H1 (cell line): ENCODE data around the gene RNF13. TPM values are rescaled to one million over a fixed set of nuclear protein-coding genes. Genes with fewer than 3 reads are reported as not detected.

Source experiments
- CTCF ChIA-PET: fragments of 300-600 bp; sonication (Branson Sonifier 250); formaldehyde crosslinking; loops from one replicate; lab custom pipeline; 2021; ENCODE audit not compliant: partially characterized antibody; lab: Charles Lee
- POLR2A ChIA-PET: fragments of 300-600 bp; sonication (Branson Sonifier 250); formaldehyde crosslinking; loops from one replicate; lab custom pipeline; 2021; ENCODE audit warnings: inconsistent platforms; ENCODE audit not compliant: partially characterized antibody; lab: Charles Lee
- DNase-seq, 2 experiments: peaks; one replicate each; pipeline versions ENCODE4 v3.0.0 to v3.0.0-alpha.2; 2010 to 2022; ENCODE audit warnings: low spot score in 2 of 2, low read depth in 1 of 2, mixed read lengths in 1 of 2
- FAIRE-seq: peaks from 2 replicates; lab custom pipeline; 2011; peaks lifted over from hg19 to GRCh38; lab: Jason Lieb, UNC
- H2AFZ ChIP-seq: 2 replicates; pipeline ENCODE4 v1.8.1; 2012; ENCODE audit warnings: low read length, inconsistent platforms
- H2AK5ac ChIP-seq: 2 replicates; pipeline ENCODE4 v1.6.1; 2013; ENCODE audit warnings: low read depth, low read length
- H2BK120ac ChIP-seq: replicated peaks from 2 replicates; pipeline ENCODE3; 2013; ENCODE audit warnings: low read depth, low read length, inconsistent platforms
- H2BK12ac ChIP-seq: 2 replicates; pipeline ENCODE4 v1.6.1; 2013; ENCODE audit warnings: low read depth, low read length
- H2BK15ac ChIP-seq: 2 replicates; pipeline ENCODE4 v1.6.1; 2013; ENCODE audit warnings: low read length
- H2BK20ac ChIP-seq: 2 replicates; pipeline ENCODE4 v1.6.1; 2013; ENCODE audit warnings: low read length
- H2BK5ac ChIP-seq: 2 replicates; pipeline ENCODE4 v1.6.1; 2013; ENCODE audit warnings: low read depth, low read length
- H3K14ac ChIP-seq: 2 replicates; pipeline ENCODE4 v1.6.1; 2013; ENCODE audit warnings: inconsistent platforms; ENCODE audit not compliant: insufficient read length
- H3K18ac ChIP-seq: 2 replicates; pipeline ENCODE4 v1.6.1; 2013; ENCODE audit warnings: low read length; ENCODE audit errors: extremely low read depth
- H3K23ac ChIP-seq: 2 replicates; pipeline ENCODE4 v1.6.1; 2013; ENCODE audit warnings: inconsistent platforms; ENCODE audit not compliant: insufficient read length
- H3K23me2 ChIP-seq: 2 replicates; pipeline ENCODE4 v1.6.1; 2013; ENCODE audit warnings: low read depth, low read length
- H3K27ac ChIP-seq: 2 replicates; pipeline ENCODE4 v1.6.1; 2011; ENCODE audit warnings: low read depth, low read length, inconsistent platforms
- H3K27me3 ChIP-seq, 4 experiments: replicated peaks in 1 of 4; 1 replicate in 1 of 4; 2 replicates in 3 of 4; pipeline versions ENCODE4 v1.6.1 to v1.8.1; 2011 to 2013; ENCODE audit warnings: low read length in 3 of 4, mild to moderate bottlenecking in 3 of 4, inconsistent platforms in 2 of 4, mixed read lengths in 2 of 4, moderate library complexity in 1 of 4; ENCODE audit not compliant: control insufficient read depth in 3 of 4, insufficient read depth in 3 of 4; ENCODE audit errors: extremely low read depth in 1 of 4
- H3K36me3 ChIP-seq, 4 experiments: 2 replicates each; pipeline versions ENCODE4 v1.6.1 to v1.8.1; 2011 to 2013; ENCODE audit warnings: mild to moderate bottlenecking in 4 of 4, low read length in 3 of 4, moderate library complexity in 2 of 4, control low read depth in 1 of 4, inconsistent platforms in 1 of 4; ENCODE audit not compliant: insufficient read depth in 4 of 4, control insufficient read depth in 2 of 4
- H3K4ac ChIP-seq: replicated peaks from 2 replicates; pipeline ENCODE3; 2013; ENCODE audit warnings: low read length, low read depth, mixed read lengths, inconsistent platforms; ENCODE audit not compliant: insufficient read length
- H3K4me1 ChIP-seq, 4 experiments: replicated peaks in 1 of 4; 1 replicate in 1 of 4; 2 replicates in 3 of 4; pipeline versions ENCODE4 v1.6.1 to v1.8.1; 2011 to 2013; ENCODE audit warnings: low read length in 3 of 4, inconsistent platforms in 2 of 4, mixed read lengths in 1 of 4; ENCODE audit not compliant: insufficient read depth in 4 of 4, control insufficient read depth in 3 of 4
- H3K4me2 ChIP-seq, 2 experiments: 2 replicates each; pipeline versions ENCODE4 v1.6.1 to v1.8.1; 2011 to 2013; ENCODE audit warnings: low read depth in 2 of 2, low read length in 2 of 2, control low read depth in 1 of 2, inconsistent platforms in 1 of 2, mild to moderate bottlenecking in 1 of 2; ENCODE audit not compliant: insufficient read depth in 1 of 2
- H3K4me3 ChIP-seq, 4 experiments: fragments of 200-600, 300-600 bp in 1 of 4; sonication (generic), shearing (Covaris generic), sonication (Bioruptor Twin) in 1 of 4; 2 replicates each; pipeline versions ENCODE4 v1.5.1 to v1.8.1; 2011 to 2016; ENCODE audit warnings: low read length in 4 of 4, low read depth in 3 of 4, control low read depth in 2 of 4, inconsistent platforms in 2 of 4, mild to moderate bottlenecking in 2 of 4, mixed read lengths in 1 of 4, moderate library complexity in 1 of 4; ENCODE audit not compliant: insufficient read depth in 2 of 4; ENCODE audit errors: extremely low read depth in 1 of 4
- H3K56ac ChIP-seq: replicated peaks from 2 replicates; pipeline ENCODE3; 2013; ENCODE audit warnings: low read depth, mild to moderate bottlenecking, mixed read lengths, low read length, inconsistent platforms; ENCODE audit not compliant: insufficient read length
- H3K79me1 ChIP-seq: 2 replicates; pipeline ENCODE4 v1.6.1; 2013; ENCODE audit warnings: low read depth, low read length, control low read depth
- H3K79me2 ChIP-seq, 2 experiments: 2 replicates each; pipeline versions ENCODE4 v1.6.1 to v1.8.1; 2012 to 2013; ENCODE audit warnings: low read length in 2 of 2, mild to moderate bottlenecking in 2 of 2, inconsistent platforms in 1 of 2; ENCODE audit not compliant: insufficient read depth in 2 of 2, control insufficient read depth in 1 of 2
- H3K9ac ChIP-seq, 4 experiments: replicated peaks in 1 of 4; 1 replicate in 1 of 4; 2 replicates in 3 of 4; pipeline versions ENCODE4 v1.6.1 to v1.8.1; 2011 to 2013; ENCODE audit warnings: low read depth in 3 of 4, low read length in 3 of 4, control low read depth in 2 of 4, mild to moderate bottlenecking in 2 of 4, moderate library complexity in 2 of 4, inconsistent platforms in 1 of 4; ENCODE audit errors: extremely low read depth in 1 of 4
- H3K9me3 ChIP-seq, 2 experiments: 2 replicates each; pipeline versions ENCODE4 v1.6.1 to v1.8.1; 2012 to 2013; ENCODE audit warnings: mild to moderate bottlenecking in 2 of 2, moderate library complexity in 2 of 2, control low read depth in 1 of 2, inconsistent platforms in 1 of 2, low read depth in 1 of 2, low read length in 1 of 2, mixed read lengths in 1 of 2; ENCODE audit not compliant: insufficient read depth in 2 of 2
- H4K20me1 ChIP-seq, 2 experiments: replicated peaks in 1 of 2; 2 replicates each; pipeline versions ENCODE3 to v1.8.1; 2011 to 2013; ENCODE audit warnings: inconsistent platforms in 2 of 2, low read length in 2 of 2, mild to moderate bottlenecking in 1 of 2; ENCODE audit not compliant: insufficient read depth in 2 of 2, control insufficient read depth in 1 of 2
- H4K5ac ChIP-seq: 2 replicates; pipeline ENCODE4 v1.6.1; 2013; ENCODE audit warnings: low read length, low read depth, mixed read lengths, inconsistent platforms; ENCODE audit not compliant: insufficient read length
- H4K8ac ChIP-seq: 2 replicates; pipeline ENCODE4 v1.8.0; 2013; ENCODE audit warnings: mild to moderate bottlenecking, moderate library complexity, low read length, inconsistent platforms; ENCODE audit not compliant: insufficient read depth; ENCODE audit errors: extremely low read depth
- H4K91ac ChIP-seq: replicated peaks from 2 replicates; pipeline ENCODE3; 2013; ENCODE audit warnings: low read length, mixed read lengths, inconsistent platforms; ENCODE audit not compliant: insufficient read length
- EGR1 ChIP-seq: IDR thresholded peaks from 2 replicates; pipeline ENCODE4 v1.6.1; 2011; ENCODE audit warnings: low read depth, low read length, borderline replicate concordance
- FOSL1 ChIP-seq: IDR thresholded peaks from 2 replicates; pipeline ENCODE4 v1.6.1; 2011; ENCODE audit warnings: mild to moderate bottlenecking, low read depth, low read length, moderate library complexity; ENCODE audit not compliant: insufficient read depth
- GABPA ChIP-seq: IDR thresholded peaks from 2 replicates; pipeline ENCODE4 v1.6.1; 2011; ENCODE audit warnings: mild to moderate bottlenecking, low read length, moderate library complexity, borderline replicate concordance; ENCODE audit not compliant: insufficient read depth
- KDM1A ChIP-seq: fragments of 200-600, 300-600 bp; sonication (generic); IDR thresholded peaks from 2 replicates; pipeline ENCODE4 v1.7.1; 2016; ENCODE audit warnings: mild to moderate bottlenecking, low read length, borderline replicate concordance
- MAX ChIP-seq: IDR thresholded peaks from 2 replicates; pipeline ENCODE4 v1.6.1; 2012; ENCODE audit warnings: inconsistent platforms
- PHF8 ChIP-seq: fragments of 200-600 bp; sonication (generic); conservative IDR thresholded peaks from 2 replicates; pipeline ENCODE4 v1.7.1; 2012; ENCODE audit warnings: low read depth, mild to moderate bottlenecking, inconsistent platforms, low read length, moderate library complexity
- POU5F1 ChIP-seq: IDR thresholded peaks from 2 replicates; pipeline ENCODE4 v1.6.1; 2011; ENCODE audit warnings: low read depth, mild to moderate bottlenecking, low read length, moderate library complexity
- RNF2 ChIP-seq: fragments of 200-900, 300-1000 bp; sonication (generic); IDR thresholded peaks from 2 replicates; pipeline ENCODE4 v1.7.1; 2016; ENCODE audit warnings: borderline replicate concordance, low read depth, mild to moderate bottlenecking, antibody characterized with exemption, low read length; ENCODE audit not compliant: poor library complexity, severe bottlenecking; ENCODE audit errors: missing control alignments
- SAP30 ChIP-seq: fragments of 300-600 bp; sonication (generic); IDR thresholded peaks from 2 replicates; pipeline ENCODE4 v1.7.1; 2012; ENCODE audit warnings: low read length, moderate library complexity, mild to moderate bottlenecking, inconsistent platforms; ENCODE audit not compliant: insufficient read depth, insufficient replicate concordance
- SIN3A ChIP-seq, 2 experiments: IDR thresholded peaks in 1 of 2; conservative IDR thresholded peaks in 1 of 2; 2 replicates each; pipeline ENCODE4 v1.6.1; 2011 to 2012; ENCODE audit warnings: low read length in 2 of 2, improper control_type of control experiment in 1 of 2, low read depth in 1 of 2, mild to moderate bottlenecking in 1 of 2
- SIX5 ChIP-seq: IDR thresholded peaks from 2 replicates; pipeline ENCODE4 v1.6.1; 2011; ENCODE audit warnings: mild to moderate bottlenecking, low read depth, low read length
- SP4 ChIP-seq: IDR thresholded peaks from 2 replicates; pipeline ENCODE4 v1.6.1; 2012; ENCODE audit warnings: low read length, inconsistent platforms
- TAF7 ChIP-seq: optimal IDR thresholded peaks from 2 replicates; pipeline ENCODE3; 2011; ENCODE audit warnings: low read depth, mild to moderate bottlenecking, inconsistent platforms, low read length, moderate library complexity, borderline replicate concordance
- TEAD4 ChIP-seq: IDR thresholded peaks from 2 replicates; pipeline ENCODE4 v1.6.1; 2012; ENCODE audit warnings: low read depth, low read length, inconsistent platforms, mixed read lengths
- YY1 ChIP-seq: IDR thresholded peaks from 2 replicates; pipeline ENCODE4 v1.6.1; 2011; ENCODE audit warnings: low read depth, mild to moderate bottlenecking, low read length
- polyA plus RNA-seq, 7 experiments: library from polyadenylated mRNA; depleted of rRNA in 3 of 7; stranded (reverse) in 5 of 7; unstranded in 2 of 7; fragments of >200 nt in 5 of 7; fragments of 200-250 nt in 2 of 7; gene quantifications; 1 replicate in 5 of 7; 2 replicates in 1 of 7; 4 replicates in 1 of 7; pipeline versions ENCODE4 v1.2.1 to v1.2.3, GENCODE V29; 2011 to 2013; ENCODE audit warnings: missing spikeins in 2 of 7, mixed read lengths in 2 of 7
- total RNA-seq: library from RNA; stranded (reverse); fragmentation: NEBNext Ultra II Directional; extraction: Animal tissue kit (Norgen Biotek cat#: 25700); gene quantifications from 2 replicates; pipeline ENCODE4 v1.2.1, GENCODE V29; 2021

The RNF13 gene
- total and polyA plus RNA-seq, 2 of the 8 experiments (the other 6 are each of a cell fraction or from before 2014, with no cell fraction given), result 19.4 to 35.4 TPM

- Histone ChIP-seq H2BK15ac (no peak overlapping the region), H2BK12ac (no peak overlapping the region), H3K9me3 (peaks cover 8 to 11% of the 10 kb centered on the region in 2 experiments; a peak in 3 of 4 replicates), H3K23ac (no peak overlapping the region), H3K14ac (no peak overlapping the region), H3K79me1 (no peaks in the 10 kb centered on the region; the same call in 1 of the 2 replicates), H3K27me3 (no peaks in the 10 kb centered on the region), H2BK20ac (no peak overlapping the region), H3K4me1 (no peaks in the 10 kb centered on the region), H4K8ac (no peak overlapping the region), H3K23me2 (no peaks in the 10 kb centered on the region), H4K5ac (no peak overlapping the region), H3K4me2 (no peak overlapping the region), H4K20me1 (no peaks in the 10 kb centered on the region), H2AK5ac (no peak overlapping the region), H3K4me3 (no peak overlapping the region), H2AFZ (no peak overlapping the region), H3K79me2 (no peaks in the 10 kb centered on the region; a peak in 1 of 4 replicates), H3K27ac (no peak overlapping the region), H3K9ac (no peak overlapping the region), H3K4ac (no peak overlapping the region), H4K91ac (no peak overlapping the region), H3K56ac (no peak overlapping the region), H3K36me3 (peaks cover 0 to 12% (median 2%) of the 10 kb centered on the region in 4 experiments; a peak in 4 of 8 replicates), H2BK120ac (no peak overlapping the region), H2BK5ac (no peak overlapping the region), H3K18ac (no peak overlapping the region)
- POLR2A ChIA-PET, result no interaction called here
- CTCF ChIA-PET, result interaction anchor here (4.2 kb wide), 1 partner anchor 283 kb away, joined by 52 read pairs; no protein-coding TSS in a partner anchor
- DNase-seq (no peak), FAIRE-seq (no peak)
- TF ChIP-seq TAF7, result no peak
- TF ChIP-seq TEAD4, result no peak
- no peak for TF ChIP-seq POU5F1
- no peak for TF ChIP-seq YY1
- no peak for TF ChIP-seq PHF8
- TF ChIP-seq SP4, result no peak
- no peak for TF ChIP-seq SIN3A (conservative IDR thresholded peaks at IDR 0.05 in 1 of 2, IDR thresholded peaks at IDR 0.05 in 1 of 2; ENCODE audit: low read depth in 1 of 2, low read length in 2 of 2)
- TF ChIP-seq KDM1A, result no peak
- TF ChIP-seq SAP30, result no peak
- TF ChIP-seq GABPA, result no peak
- TF ChIP-seq SIX5, result no peak
- TF ChIP-seq EGR1, result no peak
- TF ChIP-seq MAX, result no peak
- no peak for TF ChIP-seq RNF2
- no peak for TF ChIP-seq FOSL1
These were observed 121.5 kb downstream of the RNF13 start for GRCh38 chr3:149934524-149934923.
